ENCODE results near the gene DCUN1D2.

DCUN1D2 gene

DNA sequence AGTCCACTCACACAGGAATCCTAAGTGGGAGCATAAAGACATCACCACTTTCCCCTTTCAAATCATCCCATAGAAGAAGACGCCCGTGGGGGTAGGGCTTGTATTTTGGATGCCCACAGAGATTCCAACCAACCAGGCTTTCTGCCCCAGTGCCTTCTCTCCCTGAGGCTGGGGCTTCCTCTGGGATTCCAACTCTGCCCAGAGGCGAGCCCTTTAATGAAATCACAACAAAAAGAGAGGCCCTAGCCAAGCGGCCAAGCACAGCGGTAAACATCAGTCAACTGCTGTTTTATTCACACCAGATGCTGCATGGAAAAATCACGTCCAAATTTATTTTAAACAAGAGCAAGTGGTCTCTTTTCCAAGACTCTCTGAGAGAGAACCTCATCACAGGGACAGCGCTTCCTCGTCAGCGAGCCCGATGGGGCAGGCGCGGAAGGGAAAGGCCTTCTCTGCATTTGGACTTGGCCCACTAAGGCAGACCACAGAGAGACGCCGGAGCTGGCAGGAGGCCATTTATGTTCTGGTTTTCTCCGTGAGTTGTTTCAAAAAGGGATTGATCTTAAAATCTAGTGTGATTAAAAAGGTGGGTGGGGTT, 68.7 kb downstream of the DCUN1D2 start:
- no peak for DNase-seq

DNA sequence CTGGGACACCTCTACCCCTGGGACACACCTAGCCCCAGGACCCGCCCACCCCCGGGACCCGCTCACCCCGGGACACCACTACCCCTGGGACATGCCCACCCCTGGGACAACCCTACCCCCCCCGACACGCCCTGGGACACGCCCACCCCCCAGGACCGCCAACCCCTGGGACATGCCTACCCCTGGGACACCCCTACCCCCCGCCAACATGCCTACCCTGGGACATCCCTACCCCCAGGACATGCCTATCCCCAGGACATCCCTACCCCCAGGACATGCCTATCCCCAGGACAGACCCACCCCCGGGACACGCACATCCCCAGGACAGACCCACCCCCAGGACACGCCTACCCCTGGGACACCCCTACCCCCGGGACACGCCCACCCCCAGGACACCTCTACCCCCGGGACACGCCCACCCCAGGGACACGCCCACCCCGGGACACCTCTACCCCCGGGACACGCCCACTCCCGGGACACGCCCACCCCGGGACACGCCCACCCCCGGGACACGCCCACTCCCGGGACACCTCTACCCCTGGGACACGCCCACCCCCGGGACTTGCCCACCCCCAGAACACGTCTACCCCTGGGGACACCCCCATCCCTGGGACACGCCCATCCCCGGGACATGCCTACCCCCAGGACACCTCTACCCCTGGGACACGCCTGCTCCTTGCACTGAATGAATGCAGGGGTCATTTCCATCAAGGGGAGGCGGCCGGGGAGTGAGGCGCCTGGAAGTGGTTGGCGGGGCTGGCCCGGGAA, 69.5 kb downstream of the DCUN1D2 start:
- no peak for DNase-seq

DNA sequence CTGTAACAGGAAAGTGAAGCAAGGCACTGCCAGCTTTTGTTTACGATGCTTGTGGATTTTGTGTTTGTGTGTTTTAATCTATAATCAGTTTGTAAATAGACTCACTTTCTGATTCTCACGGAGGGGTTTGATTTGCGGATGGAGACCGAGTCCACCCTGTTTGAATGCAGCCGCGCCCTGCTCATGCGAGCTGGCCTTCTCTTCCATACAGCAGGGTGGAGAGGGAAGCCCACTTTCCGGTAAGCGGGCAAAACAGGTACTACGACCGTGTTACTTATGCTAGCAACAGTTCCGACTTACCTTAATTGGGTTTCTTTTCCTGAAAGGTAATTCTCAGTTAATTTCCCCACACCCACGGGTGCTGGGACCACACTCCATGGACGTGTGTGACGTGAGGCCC, 70.3 kb downstream of the DCUN1D2 start:
- DNase-seq = no peak

DNA sequence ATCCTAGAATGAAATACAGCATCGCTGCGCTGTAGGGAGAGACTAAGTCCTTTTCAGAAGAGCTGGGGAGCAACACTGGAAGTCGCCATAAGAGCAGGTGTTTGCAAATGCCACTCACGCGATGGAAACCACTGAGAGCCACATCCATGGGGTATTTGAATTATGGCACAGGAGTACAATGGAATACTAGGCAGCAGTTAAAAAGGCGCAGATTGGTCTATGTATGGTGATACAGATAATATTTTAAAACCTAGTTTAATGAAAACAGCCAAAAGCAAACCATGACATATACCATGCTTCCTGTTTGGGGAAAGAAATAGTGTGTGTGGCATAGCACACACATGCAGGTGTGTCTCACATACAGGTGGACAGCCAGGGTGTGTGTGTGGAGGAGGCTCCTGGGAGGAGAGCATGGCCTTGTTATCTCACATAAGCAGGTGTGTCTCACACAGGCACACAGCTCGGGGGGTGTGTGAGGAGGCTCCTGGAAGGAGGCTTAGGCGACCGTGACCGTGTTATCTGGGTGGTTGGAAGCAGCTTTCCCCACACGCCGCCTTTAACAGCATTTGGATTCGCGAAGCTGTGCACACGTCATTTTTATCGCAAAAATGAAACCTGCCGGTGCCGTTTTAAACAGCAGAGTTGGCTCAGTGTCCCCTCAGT, 70.8 kb downstream of the DCUN1D2 start:
- no peak for DNase-seq

DNA sequence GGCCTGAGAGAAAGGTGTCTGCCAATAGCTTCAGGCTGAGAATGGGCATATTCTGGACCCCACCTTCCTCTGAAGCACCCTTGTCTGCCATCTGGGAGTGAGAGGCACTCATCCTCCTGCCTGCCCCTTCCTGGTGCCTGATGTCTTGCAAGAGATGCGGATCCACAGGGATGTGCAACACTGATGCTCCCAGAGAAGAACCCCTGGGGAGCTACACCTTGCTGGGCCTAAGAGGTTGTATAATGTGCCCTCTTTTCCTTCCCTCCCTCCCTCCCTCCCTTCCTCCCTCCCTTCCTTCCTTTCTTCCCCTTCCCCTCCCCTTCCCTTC, 71.8 kb downstream of the DCUN1D2 start:
- DNase-seq = no peak

DNA sequence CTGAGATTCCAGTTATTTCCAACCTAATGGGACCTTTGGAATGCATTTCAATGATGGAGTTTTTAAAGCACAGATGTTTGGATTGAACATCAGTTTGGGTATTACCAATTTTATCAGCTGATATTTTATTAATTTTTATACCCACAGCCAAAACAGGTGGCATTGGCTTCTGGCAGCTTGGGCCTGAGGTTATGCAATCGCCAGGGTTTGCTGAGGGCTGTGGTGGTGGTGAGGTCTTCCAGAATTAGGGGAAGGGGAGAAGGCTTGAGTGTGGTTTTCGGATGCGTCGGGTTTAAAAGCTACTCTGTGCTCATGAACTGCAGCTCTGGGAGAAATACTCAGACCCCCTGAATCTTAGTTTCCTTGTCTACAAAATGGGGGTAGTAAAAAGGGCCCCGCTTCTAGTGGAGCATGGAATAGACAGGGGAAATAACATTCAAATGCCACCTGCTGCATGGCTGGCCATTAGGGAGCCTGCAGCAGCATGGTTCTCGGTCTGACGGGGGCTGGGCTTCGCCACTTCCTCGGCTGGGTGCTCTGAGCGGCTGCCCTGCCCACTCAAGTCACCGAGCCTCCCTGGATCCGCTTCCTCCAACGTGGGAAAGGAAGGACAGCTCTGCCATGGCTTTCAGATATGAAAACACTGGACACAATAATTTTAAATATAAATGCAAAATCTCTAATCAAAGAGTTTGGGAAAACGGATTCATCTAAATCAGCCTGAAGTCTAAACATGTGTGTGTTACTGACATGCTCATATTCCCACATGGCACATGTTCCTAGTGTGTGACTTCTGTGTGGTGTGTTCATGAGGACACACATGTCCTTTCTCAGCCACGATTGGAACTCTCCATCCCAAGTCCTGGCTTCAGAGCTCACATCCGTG, 72.4 kb downstream of the DCUN1D2 start:
- no peak for DNase-seq

DNA sequence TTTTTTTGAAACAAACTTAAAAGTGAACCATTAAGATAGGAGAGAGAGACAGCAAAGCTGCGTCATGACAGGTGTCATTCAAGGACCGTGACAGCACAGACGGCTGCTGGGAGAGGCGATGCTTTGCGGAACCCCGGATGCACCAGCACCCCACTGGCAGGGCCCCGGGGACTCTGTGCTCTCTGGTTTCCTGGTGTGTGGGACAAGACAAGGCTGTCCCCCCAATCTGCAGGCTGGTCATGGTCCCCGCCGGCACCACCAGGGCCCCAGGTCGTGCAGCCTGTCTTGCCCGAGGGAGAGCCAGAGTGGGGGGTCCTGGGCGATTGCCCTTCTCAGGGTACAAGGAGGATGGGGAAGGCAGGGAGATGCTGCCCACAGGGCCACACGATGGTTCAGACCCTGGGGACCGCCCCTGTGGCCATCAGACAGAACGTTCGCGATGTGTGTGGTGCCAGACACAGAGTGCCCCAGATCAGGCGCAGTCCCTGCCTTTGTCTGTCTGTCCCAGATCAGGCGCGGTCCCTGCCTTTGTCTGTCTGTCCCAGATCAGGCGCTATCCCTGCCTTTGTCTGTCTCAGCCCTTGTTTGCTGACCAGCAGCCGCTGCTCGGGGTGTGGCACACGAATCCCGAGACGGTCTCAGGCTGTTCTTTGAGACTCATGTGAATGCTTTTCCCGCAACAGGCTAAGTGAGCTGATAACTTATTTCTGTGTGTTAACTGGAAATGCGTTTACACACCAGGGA, 73.3 kb downstream of the DCUN1D2 start:
- no peak for DNase-seq

DNA sequence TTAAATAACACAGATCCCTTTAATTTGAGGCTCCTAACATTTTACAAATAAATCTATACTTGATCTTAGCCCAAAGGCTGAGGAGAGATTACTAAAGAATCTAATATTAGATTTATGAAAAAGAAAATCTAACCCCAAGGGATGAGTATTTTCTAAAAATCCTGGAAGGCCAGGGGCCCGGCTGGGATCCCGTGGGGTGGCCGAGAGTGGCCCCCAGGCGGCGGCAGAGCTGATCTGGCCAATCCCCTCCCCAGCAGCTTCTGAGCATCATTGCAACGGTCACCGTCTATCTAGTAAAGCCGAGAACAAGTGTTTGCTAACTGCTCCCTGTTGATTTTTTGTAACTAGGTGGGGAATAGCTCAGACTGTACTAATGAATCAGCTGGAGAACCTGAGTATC, 74.7 kb downstream of the DCUN1D2 start:
- DNase-seq = no peak

DNA sequence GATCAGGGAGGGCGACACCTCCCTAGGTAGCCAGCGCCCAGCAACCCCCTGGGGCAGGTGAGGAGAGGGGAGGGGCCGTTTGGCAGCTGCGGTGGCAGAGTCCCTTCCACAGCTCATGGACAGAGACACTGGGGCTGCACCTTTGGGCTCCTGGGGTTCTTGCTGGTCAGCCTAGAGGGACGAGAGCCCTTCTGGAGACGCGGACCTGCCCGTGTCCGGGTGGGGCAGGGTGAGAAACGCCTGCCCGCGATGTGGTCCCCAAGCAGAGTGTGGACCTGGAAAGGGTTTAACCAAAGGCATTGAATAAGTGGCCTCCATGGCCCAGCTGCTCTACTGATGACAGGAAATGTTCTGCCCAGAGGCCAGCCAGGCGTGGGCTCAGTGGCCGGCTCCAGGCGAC, 75.5 kb downstream of the DCUN1D2 start:
- DNase-seq = no peak

DNA sequence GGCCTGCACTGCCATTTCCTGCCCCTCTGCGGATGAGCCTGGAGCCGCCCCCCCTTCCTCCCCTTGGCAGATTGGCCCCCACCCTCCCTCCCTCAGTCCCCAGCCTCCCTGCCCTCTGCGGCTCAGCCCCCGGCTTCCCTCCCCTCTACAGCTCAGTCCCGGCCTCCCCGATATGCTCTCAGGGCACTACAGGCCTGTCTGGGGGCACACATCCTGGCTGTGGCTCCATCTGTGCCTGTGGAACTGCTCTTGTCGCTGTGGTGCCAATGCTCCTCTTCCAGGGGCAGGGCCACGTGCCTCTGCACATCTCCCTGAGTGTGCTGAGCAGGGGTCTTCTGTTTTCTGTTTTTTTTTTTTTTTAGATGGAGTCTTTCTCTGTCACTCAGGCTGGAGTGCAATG, 76.2 kb downstream of the DCUN1D2 start:
- no peak for DNase-seq

DNA sequence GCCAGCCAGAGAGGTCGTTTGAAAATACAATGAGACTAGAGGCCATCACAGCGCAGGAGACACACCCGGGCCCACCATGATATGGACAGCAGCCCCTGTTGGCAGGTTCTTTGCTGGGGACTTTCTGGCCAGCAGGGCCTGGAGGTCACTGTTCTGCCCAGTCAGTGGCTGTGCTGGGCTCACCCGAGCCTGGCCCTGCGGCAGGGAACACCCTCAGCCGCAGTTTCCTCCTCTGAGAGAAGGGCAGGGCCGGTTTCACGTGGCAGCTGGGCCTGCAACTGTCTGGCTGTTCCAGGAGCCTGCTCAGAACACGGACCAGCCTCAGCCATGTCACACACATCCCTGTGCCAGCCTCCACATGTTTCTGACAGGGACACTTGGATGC, 76.6 kb downstream of the DCUN1D2 start:
- DNase-seq = no peak

DNA sequence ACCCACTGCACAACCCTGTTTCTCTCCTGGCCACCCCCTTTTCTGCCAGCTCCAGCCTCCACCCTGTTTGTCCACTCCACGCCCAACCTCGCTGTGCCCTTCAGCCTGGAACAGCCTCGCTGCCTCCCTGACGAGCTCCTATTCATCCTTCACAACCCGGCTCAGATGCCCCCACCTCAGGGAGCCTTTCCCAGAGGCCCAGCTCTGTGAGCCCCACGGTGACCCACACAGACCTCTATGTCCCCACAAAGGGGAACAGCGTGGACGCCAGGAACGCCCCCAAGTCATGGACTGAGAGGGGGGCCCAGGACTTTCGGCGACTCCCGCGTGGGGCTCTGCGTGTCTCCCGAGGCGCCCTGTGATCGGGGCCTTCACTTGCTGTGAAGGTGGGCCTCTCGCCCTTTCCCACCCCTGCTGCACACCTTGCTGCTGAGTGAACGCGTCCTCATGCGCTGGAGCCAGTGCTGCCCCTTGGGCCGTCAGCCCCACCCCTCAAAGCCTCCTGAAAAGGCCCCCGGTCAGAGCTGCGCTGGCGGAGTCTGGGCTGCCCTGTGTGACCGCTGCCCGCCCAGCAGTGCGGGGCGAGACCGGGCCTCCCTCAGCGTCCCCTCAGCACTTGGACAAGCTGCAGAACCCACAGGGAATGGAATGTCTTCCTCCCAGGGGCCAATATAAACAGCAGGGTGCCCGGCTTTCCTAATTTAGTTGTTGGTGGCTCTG, 77.2 kb downstream of the DCUN1D2 start:
- no peak for DNase-seq

DNA sequence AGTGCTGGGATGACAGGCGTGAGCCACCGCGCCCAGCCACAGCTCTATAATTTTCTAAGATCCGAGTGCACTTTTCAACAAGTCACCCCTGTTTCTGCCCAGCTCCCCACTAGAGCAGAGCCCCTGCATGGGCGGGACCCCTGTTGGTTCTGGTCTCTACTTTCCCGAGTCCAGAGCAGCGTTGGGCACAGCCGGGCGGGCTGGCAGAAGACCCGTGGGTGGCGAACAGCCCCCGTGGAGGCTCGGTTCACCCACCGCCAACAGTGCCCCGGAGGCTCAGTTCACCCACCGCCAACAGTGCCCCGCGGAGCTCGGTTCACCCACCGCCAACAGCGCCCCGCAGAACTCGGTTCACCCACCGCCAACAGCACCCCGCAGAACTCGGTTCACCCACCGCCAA, 78.1 kb downstream of the DCUN1D2 start:
- no peak for DNase-seq

DNA sequence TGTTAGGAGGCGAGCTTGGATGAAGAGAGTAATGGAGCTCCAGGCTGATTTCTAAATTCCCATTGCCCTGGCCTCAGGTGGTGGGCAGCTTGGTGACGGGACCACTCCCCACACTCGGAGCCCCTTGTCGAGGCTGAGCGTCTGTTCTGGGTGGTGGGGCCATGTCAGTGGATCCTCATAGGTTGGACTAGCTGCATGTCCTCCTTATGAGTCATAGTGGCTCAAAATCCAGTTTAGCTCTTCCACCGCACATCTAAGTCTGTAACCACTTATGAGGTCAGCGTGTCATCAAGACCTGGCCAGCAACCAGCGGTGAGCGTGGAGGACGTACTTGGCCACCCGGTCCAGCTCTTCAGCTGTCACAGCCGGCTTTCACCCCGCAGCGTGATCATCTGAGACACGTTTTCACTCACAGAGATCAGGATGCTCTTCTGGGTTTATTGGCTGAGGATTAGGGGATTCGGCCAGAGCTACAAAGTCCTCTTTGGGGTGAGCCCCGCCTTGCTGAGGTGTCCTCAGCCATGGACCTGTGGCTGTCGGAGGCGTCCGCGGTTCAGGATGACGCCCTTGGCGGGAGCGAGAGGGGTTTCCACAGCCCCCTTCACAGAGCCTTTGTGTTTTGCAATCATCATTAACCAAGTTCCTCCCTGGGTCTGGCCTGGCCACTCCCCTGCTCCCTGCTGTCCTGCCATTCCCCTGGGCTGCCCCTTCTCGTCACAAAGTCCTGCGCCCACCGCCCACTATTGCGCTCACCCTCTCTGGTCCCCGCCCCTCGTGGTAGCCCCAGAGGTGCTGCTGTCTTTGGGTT, 79.1 kb downstream of the DCUN1D2 start:
- no peak for DNase-seq

DNA sequence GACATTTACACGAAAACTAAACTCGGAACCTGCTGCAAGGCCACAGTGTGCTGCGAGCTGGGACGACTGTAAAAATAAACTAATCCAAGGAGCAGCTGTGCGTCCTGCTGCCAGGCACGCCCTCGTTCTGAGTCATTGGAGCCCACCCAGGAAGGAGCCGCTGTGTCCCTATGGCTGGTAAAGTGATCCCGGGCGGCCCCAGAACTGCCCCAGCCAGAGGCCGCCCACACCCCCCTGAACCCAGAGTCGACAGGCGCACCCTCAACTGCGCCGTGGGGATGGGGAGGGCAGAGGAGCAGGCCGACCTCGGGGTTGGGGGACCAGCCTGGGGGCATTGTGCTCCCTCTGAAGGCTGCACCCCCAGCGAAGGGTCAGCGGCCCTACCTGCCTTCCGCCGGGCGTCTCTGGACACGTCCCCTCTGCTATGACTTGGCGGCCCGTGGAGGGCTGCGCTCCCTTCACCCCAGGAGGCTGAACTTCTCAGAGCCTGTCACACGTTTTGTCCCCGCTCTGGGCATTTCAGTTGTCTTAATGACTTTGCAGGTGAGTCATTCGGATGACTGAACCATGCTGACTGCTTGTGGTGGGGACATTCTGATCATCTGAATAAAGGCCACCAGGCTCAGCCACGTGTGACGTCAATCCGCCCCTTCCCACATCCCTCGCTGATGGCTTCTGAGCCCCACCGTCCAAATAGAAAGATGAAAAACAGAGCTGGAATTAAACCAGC, 79.9 kb downstream of the DCUN1D2 start:
- DNase-seq = no peak

DNA sequence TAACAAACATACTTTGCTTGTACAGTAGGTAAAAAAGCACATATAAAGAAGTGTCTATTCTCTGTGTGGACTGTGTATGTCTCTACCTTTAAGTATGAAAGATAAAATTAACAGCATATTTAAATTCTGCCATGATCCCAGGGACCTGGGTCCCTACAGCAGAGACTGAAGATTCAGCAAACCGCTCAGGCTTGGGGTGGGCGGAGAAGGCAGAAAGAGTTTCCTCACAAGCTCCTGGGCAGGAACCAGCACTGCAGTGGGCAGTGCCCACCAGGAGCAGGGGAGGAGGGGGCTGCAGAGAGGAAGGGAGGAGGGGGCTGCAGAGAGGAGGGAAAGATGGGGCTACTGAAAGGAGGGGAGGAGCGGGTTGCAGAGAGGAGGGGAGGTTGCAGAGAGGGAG, 81.9 kb downstream of the DCUN1D2 start:
- no peak for DNase-seq

DNA sequence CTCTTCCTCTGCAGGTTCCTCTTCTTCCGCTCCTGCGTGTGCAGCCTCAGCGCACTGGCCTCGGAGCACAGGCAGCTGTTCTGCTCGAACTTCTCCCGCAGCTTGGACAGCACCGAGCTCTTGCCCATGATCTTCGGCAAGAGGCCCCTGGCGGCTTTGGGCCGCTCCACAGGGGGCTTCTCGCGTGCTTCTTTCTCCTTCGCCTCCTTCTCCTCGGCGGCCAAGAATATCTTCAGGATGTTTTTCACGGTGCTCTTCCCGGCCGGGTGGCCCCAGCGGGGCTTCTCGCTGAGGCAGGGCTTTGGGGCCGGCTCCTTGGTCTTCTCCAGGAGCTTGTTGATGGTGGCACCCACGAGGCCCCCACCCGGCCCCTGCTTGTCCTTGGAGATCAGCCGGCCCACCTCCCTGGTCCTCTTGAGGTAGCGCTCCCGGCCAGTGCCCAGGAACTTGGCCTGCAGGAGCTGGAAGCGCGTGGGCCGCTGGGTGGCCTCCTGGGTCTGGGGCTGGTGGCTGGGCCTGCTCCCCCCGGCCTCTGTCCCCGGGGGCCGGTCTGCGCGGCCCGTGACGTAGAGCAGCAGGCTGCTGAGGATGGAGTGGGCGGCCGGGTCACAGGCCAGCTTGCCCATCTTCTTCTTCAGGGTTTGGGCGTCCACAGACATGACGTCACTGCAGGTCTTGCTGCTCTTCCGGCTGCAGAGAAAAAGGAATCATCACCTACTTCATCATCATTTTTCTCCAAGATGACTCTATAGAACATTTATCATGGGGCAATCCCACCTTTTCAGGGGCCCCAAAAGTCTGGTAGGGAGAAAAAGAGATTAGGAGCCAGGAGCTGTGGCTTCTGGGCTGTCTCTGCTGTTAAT, 82.7 kb downstream of the DCUN1D2 start:
- DNase-seq = no peak

DNA sequence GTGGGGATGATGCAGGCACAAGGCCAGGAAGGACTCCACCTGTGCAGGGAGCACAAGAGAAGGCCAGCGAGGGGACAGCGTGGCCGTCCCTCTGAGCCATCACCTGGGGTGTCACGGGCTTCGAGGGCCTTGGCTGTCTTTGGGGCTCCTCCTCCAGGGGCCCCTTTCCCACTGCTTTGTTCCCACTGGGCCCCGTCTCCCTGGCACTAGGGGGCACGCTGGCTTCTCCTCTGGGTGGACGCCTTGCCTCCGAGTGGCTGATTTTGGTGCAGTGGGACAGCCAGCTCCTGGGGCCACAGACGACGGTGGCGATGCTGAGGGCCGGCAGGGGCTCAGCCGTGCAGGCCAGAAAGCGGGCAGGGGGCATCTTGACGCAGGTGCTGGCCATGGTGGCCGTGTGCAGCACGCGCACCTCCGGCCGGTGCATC, 83.4 kb downstream of the DCUN1D2 start:
- no peak for DNase-seq

DNA sequence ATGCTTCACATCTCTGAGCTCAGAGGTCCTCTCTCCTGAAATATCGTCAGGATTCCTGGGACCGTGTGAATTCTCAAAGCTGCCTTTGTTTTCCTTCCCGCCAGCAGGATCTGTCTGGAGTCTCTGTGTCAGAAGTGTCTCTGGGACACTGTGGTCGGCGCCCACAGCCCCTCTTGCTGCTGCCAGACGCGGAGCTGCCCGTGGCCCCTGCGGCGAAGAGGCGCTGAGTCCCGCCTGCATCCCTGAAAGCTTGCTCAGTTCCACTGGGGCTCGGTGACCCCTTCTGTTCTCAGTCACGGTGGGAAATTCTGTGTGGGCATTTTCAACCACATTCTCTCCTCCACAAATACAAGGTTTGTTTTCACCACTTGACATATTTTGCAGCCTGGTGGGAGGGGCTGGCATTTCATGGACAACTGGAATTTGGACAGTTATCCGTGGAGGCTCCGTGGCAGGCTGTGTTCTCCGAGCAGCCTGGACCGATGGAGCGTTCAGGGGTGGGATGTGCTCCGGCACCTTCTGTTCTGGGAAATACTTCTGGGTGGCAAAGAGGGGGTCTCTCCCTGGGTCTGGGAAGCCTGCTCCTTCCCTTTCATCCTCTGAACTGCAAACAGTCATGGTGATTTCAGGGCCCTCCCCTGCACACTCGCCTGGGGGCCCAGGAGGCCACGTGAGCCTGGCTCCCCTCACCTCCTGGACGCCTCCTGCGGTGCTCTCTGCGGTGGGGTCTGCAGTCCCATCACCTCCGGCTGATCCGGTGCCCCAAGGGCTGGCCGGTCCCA, 84.0 kb downstream of the DCUN1D2 start:
- no peak for DNase-seq
